Astrocyte of the cerebellum (primary cell): ENCODE data around the gene RESP18.
A peak's percentile ranks its signal among the peaks of the same experiment; 100 is the strongest.

Source experiments
- DNase-seq: peaks from one replicate; pipeline ENCODE4 v3.0.0-alpha.2; 2011; ENCODE audit warnings: low read depth
- H3K4me3 ChIP-seq: 2 replicates; pipeline ENCODE4 v1.5.1; 2011; ENCODE audit warnings: mild to moderate bottlenecking, low read depth, low read length, moderate library complexity
- in situ Hi-C: cut with HindIII; loops from 2 replicates; pipeline ENCODE4 v1.10.0; 2017; ENCODE audit warnings: low sequenced_read_pairs
- TF ChIP-seq, protein P1 (sequence below): IDR thresholded peaks from 2 replicates; pipeline ENCODE4 v1.5.1; 2012; ENCODE audit warnings: low read length, low read depth, moderate library complexity, mild to moderate bottlenecking; ENCODE audit errors: missing control alignments

Gene RESP18

DNA sequence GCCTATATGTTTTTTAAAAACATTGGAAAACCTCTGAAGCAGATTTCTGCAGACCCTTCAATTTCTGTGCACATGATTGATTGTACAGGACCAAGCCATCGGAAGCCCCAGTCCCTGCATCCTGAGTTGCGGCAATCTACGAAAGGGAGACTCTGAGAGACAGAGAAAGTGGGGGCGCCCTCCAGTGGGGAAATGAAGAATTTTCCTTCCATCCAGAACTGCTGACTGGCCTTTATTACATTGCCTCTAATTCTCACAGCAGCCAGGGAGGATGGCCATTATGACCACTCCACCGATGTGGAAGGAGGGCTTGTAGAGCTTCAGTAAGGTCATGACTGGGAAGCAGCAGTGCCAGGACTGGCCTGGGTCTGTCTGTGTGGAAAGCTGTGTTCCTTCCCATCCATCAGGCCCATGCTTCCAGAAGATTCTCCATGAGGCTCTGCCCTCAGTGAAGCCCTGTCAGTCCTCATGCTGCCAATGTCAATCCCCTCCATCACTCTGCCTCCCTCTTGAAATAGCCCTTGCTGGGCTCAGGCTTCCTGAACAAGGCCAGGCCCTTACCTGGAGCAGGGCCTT, 20.0 kb upstream of the RESP18 start:
- peak; percentile 16 for DNase-seq
- TF ChIP-seq, protein P1, sequence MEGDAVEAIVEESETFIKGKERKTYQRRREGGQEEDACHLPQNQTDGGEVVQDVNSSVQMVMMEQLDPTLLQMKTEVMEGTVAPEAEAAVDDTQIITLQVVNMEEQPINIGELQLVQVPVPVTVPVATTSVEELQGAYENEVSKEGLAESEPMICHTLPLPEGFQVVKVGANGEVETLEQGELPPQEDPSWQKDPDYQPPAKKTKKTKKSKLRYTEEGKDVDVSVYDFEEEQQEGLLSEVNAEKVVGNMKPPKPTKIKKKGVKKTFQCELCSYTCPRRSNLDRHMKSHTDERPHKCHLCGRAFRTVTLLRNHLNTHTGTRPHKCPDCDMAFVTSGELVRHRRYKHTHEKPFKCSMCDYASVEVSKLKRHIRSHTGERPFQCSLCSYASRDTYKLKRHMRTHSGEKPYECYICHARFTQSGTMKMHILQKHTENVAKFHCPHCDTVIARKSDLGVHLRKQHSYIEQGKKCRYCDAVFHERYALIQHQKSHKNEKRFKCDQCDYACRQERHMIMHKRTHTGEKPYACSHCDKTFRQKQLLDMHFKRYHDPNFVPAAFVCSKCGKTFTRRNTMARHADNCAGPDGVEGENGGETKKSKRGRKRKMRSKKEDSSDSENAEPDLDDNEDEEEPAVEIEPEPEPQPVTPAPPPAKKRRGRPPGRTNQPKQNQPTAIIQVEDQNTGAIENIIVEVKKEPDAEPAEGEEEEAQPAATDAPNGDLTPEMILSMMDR = peak; percentile 65
- H3K4me3 ChIP-seq = no peak overlapping the region
- in situ Hi-C loops = no loop called here

GRCh38 chr2:219350710-219351221, 18.2 kb upstream of the RESP18 start:
- no peak for DNase-seq
- TF ChIP-seq, protein P1 = no peak
- in situ Hi-C loops = no loop called here

GRCh38 chr2:219350215-219350614, 17.7 kb upstream of the RESP18 start:
- TF ChIP-seq, protein P1 = no peak
- no peak for DNase-seq
- in situ Hi-C loops = no loop called here
- H3K4me3 ChIP-seq = no peak overlapping the region

More at GRCh38 chr2:219350710-219351221, 18.2 kb upstream of the RESP18 start:
- no peak overlapping the region for H3K4me3 ChIP-seq

- DNase-seq = peak; percentile 3
- in situ Hi-C loops = no loop called here
Observed at GRCh38 chr2:219344751-219345430, 12.3 kb upstream of the RESP18 start.

DNA sequence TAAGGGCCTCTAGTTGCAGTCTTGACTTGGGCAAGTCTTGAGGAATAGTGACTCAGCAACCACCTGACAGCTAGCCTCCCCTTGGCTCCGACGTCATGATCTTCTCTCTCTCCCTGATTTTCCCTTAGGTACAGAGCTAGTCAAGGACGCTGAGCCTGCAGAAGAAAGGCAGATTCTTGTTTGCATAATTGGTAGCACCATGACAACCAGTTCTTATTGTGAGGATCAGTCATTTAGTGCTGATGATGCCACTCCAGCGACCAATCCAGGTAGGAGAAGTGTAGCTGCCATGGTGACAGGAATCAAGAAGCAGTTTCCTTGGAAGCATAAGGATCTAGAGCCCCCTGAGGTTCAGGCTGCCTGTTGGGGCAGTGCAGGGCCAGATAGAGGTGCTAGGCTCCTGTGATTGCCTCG, 2.8 kb upstream of the RESP18 start:
- in situ Hi-C loops = no loop called here
- TF ChIP-seq, protein P1 = no peak
- no peak for DNase-seq
- no peak overlapping the region for H3K4me3 ChIP-seq

More at GRCh38 chr2:219344751-219345430, 12.3 kb upstream of the RESP18 start:
- TF ChIP-seq, protein P1 = no peak
- H3K4me3 ChIP-seq = no peak overlapping the region

DNA sequence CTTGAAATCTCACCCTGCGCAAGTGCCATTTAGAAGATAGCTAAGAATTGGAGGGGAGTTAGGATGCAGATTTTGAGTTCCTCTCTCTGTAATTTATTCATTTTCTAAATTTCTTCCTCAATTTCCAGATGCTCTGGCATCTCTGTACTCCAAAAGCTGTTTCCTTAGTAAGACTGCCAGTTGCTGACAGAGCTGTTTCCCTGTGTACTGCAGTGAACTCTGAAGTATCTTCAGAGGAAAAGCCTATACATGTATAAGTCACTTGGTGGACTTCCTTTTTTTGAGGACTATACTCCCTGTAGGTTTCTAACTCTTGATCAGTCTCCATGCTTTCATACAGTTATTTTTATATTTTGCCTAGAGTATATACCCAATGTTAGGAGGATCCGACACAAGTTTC, 1.5 kb upstream of the RESP18 start:
- TF ChIP-seq, protein P1 = no peak
- in situ Hi-C loops = no loop called here
- no peak for DNase-seq
- no peak overlapping the region for H3K4me3 ChIP-seq
